HepG2 (cell line): ENCODE results near the gene C14orf119. TPM values are rescaled to one million over a fixed set of nuclear protein-coding genes. Genes with fewer than 3 reads are reported as not detected.

Experiments
- ARNT2 ChIP-seq: sonication (generic); formaldehyde crosslinking; IDR thresholded peaks from 2 replicates; pipeline ENCODE4 v1.8.0; 2022; ENCODE audit warnings: mild to moderate bottlenecking, low read depth, missing genetic modification reagents, moderate library complexity
- FOSL1 ChIP-seq: sonication (generic); formaldehyde crosslinking; IDR thresholded peaks from 2 replicates; pipeline ENCODE4 v1.9.0; 2021; ENCODE audit warnings: missing genetic modification reagents, borderline replicate concordance
- HIC2 ChIP-seq: sonication (generic); formaldehyde crosslinking; IDR thresholded peaks from 2 replicates; pipeline ENCODE4 v1.9.0; 2022; ENCODE audit warnings: low read depth, missing genetic modification reagents
- KDM6A ChIP-seq: IDR thresholded peaks from 2 replicates; pipeline ENCODE4 v1.6.1; 2016; ENCODE audit warnings: low read depth
- KLF15 ChIP-seq: sonication (generic); formaldehyde crosslinking; IDR thresholded peaks from 2 replicates; pipeline ENCODE4 v1.8.1; 2023; ENCODE audit warnings: borderline replicate concordance, mild to moderate bottlenecking, inconsistent platforms, missing genetic modification reagents, mixed read lengths
- PAF1 ChIP-seq: IDR thresholded peaks from 2 replicates; pipeline ENCODE4 v1.6.1; 2016; ENCODE audit warnings: missing genetic modification reagents, missing compliant biosample characterization
- PBX2 ChIP-seq: IDR thresholded peaks from 2 replicates; pipeline ENCODE4 v1.6.1; 2016; ENCODE audit warnings: control low read depth
- PCBP1 ChIP-seq: fragments of 200-400 bp; formaldehyde crosslinking; IDR thresholded peaks from 2 replicates; pipeline ENCODE4 v1.6.1; 2017; ENCODE audit warnings: mild to moderate bottlenecking, low read depth, low read length, borderline replicate concordance
- PHF8 ChIP-seq: sonication (generic); formaldehyde crosslinking; IDR thresholded peaks from 2 replicates; pipeline ENCODE4 v1.5.0; 2020; ENCODE audit warnings: missing genetic modification reagents
- SETDB1 ChIP-seq: sonication (generic); formaldehyde crosslinking; IDR thresholded peaks from 2 replicates; pipeline ENCODE4 v1.5.1; 2020; ENCODE audit warnings: missing genetic modification reagents, mild to moderate bottlenecking, borderline replicate concordance
- SIX4 ChIP-seq: sonication (generic); formaldehyde crosslinking; IDR thresholded peaks from 2 replicates; pipeline ENCODE4 v1.4.0; 2020; ENCODE audit warnings: missing genetic modification reagents
- SMARCC2 ChIP-seq: fragments of 450-650 bp; IDR thresholded peaks from 2 replicates; pipeline ENCODE4 v1.6.1; 2017; ENCODE audit warnings: antibody characterized with exemption, mild to moderate bottlenecking
- ZBTB21 ChIP-seq: sonication (generic); formaldehyde crosslinking; IDR thresholded peaks from 2 replicates; pipeline ENCODE4 v1.4.0; 2020; ENCODE audit warnings: missing genetic modification reagents
- ZFP90 ChIP-seq: sonication (generic); formaldehyde crosslinking; IDR thresholded peaks from 2 replicates; pipeline ENCODE4 v1.8.0; 2022; ENCODE audit warnings: missing genetic modification reagents, mild to moderate bottlenecking, inconsistent platforms, borderline replicate concordance
- ZNF121 ChIP-seq: sonication (generic); formaldehyde crosslinking; IDR thresholded peaks from 2 replicates; pipeline ENCODE4 v1.5.0; 2020; ENCODE audit warnings: mild to moderate bottlenecking, missing genetic modification reagents
- ZNF3 ChIP-seq: IDR thresholded peaks from 2 replicates; pipeline ENCODE4 v1.7.0; 2017; ENCODE audit warnings: inconsistent platforms
- ZNF570 ChIP-seq: sonication (generic); formaldehyde crosslinking; IDR thresholded peaks from 2 replicates; pipeline ENCODE4 v1.4.0; 2020; ENCODE audit warnings: mild to moderate bottlenecking, missing genetic modification reagents, borderline replicate concordance
- ZNF687 ChIP-seq: sonication (generic); formaldehyde crosslinking; IDR thresholded peaks from 2 replicates; pipeline ENCODE4 v1.5.1; 2020; ENCODE audit warnings: mild to moderate bottlenecking, missing genetic modification reagents, moderate library complexity
- ZXDC ChIP-seq: sonication (generic); formaldehyde crosslinking; IDR thresholded peaks from 2 replicates; pipeline ENCODE4 v1.5.0; 2020; ENCODE audit warnings: mild to moderate bottlenecking, missing genetic modification reagents
- polyA plus RNA-seq, 8 experiments: library from polyadenylated mRNA; depleted of rRNA in 3 of 8; stranded (reverse) in 7 of 8; unstranded in 1 of 8; fragments of >200 nt; fragmentation: Illumina TruSeq in 4 of 8; extraction: Trizol in 4 of 8; gene quantifications; 2 replicates each; pipeline versions ENCODE4 v1.2.1 to v1.2.3, GENCODE V29; 2011 to 2016; ENCODE audit warnings: low read depth in 4 of 8, missing spikeins in 1 of 8, mixed read lengths in 1 of 8; ENCODE audit not compliant: insufficient read depth in 1 of 8
- total RNA-seq, 5 experiments: library from RNA; depleted of rRNA; stranded (reverse); fragments of >200 nt; fragmentation: Illumina TruSeq; extraction: Trizol; gene quantifications; 2 replicates each; pipeline ENCODE4 v1.2.3, GENCODE V29; 2016; ENCODE audit warnings: low read depth in 1 of 5
- TF ChIP-seq, protein P1 (sequence below): sonication (generic); formaldehyde crosslinking; IDR thresholded peaks from 2 replicates; pipeline ENCODE4 v1.8.1; 2023; ENCODE audit warnings: mild to moderate bottlenecking, missing genetic modification reagents

Gene C14orf119
- total and polyA plus RNA-seq, 2 of the 13 experiments (the other 11 are each of a cell fraction or from before 2014, with no cell fraction given): 117 to 206 TPM

GRCh38 chr14:23068789-23069412 is 26.4 kb upstream of the C14orf119 start (continued):
- no peak for TF ChIP-seq HIC2
- TF ChIP-seq ZXDC (CRISPR knock-in tag): no peak
- TF ChIP-seq ZNF3 (CRISPR knock-in tag): no peak
- TF ChIP-seq, protein P1, sequence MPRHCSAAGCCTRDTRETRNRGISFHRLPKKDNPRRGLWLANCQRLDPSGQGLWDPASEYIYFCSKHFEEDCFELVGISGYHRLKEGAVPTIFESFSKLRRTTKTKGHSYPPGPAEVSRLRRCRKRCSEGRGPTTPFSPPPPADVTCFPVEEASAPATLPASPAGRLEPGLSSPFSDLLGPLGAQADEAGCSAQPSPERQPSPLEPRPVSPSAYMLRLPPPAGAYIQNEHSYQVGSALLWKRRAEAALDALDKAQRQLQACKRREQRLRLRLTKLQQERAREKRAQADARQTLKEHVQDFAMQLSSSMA (CRISPR knock-in tag): no peak
- TF ChIP-seq PCBP1: no peak
- TF ChIP-seq ARNT2 (CRISPR knock-in tag): peak; percentile 47; the same call in 1 of the 2 replicates
- no peak for TF ChIP-seq PBX2 (CRISPR knock-in tag)
- TF ChIP-seq ZBTB21: no peak
- no peak; the same call in 1 of the 2 replicates for TF ChIP-seq SIX4 (CRISPR knock-in tag)
- TF ChIP-seq ZNF570 (CRISPR knock-in tag): no peak
- TF ChIP-seq PAF1 (CRISPR knock-in tag): no peak
- TF ChIP-seq ZNF687: no peak
- no peak for TF ChIP-seq PHF8 (CRISPR knock-in tag)
- TF ChIP-seq SMARCC2: no peak
- no peak for TF ChIP-seq KDM6A
- TF ChIP-seq ZFP90: peak; percentile 91; the same call in 1 of the 2 replicates
- TF ChIP-seq SETDB1: no peak
- no peak for TF ChIP-seq ZNF121 (CRISPR knock-in tag)
- TF ChIP-seq KLF15 (CRISPR knock-in tag): no peak
- no peak for TF ChIP-seq FOSL1
